Prostate gland (tissue), 2 donors: ENCODE measurements around the gene PNMT. TPM values are rescaled to one million over a fixed set of nuclear protein-coding genes. Genes with fewer than 3 reads are reported as not detected.
A peak's percentile ranks its signal among the peaks of the same experiment; 100 is the strongest.

Experiments
- DNase-seq: peaks from one replicate; pipeline ENCODE4 v3.0.0-alpha.2; 2019; ENCODE audit warnings: low spot score
- H3K27ac ChIP-seq, 2 donors: fragments of 200-600 bp; sonication (generic); 2 replicates each; pipeline ENCODE4 v1.5.1; 2017 to 2019
- H3K27me3 ChIP-seq: fragments of 200-600 bp; sonication (generic); replicated peaks from 2 replicates; pipeline ENCODE4 v1.5.1; 2019; ENCODE audit not compliant: insufficient read depth
- H3K36me3 ChIP-seq, 2 donors: fragments of 200-600 bp; sonication (generic); 1 replicate in 1 of 2; 2 replicates in 1 of 2; pipeline versions ENCODE4 v1.5.1 to v1.8.1; 2017 to 2019
- H3K4me1 ChIP-seq: fragments of 200-600 bp; sonication (generic); replicated peaks from 2 replicates; pipeline ENCODE4 v1.5.1; 2019
- H3K4me3 ChIP-seq, 2 donors: fragments of 200-600 bp; sonication (generic); 2 replicates each; pipeline ENCODE4 v1.5.1; 2017 to 2019
- H3K9me3 ChIP-seq: fragments of 200-600 bp; sonication (generic); 2 replicates; pipeline ENCODE4 v1.5.1; 2017
- POLR2A ChIP-seq: fragments of 450-650 bp; IDR thresholded peaks from one replicate; pipeline ENCODE4 v1.6.1; 2016; ENCODE audit warnings: antibody characterized with exemption, mild to moderate bottlenecking
- POLR2AphosphoS5 ChIP-seq: sonication (generic); formaldehyde crosslinking; IDR thresholded peaks from one replicate; pipeline ENCODE4 v1.6.1; 2017; ENCODE audit warnings: antibody characterized with exemption
- WGBS: methylation state at CpG from one replicate; pipeline ENCODE4 v1.1.5; 2018; 5-methylcytosine and 5-hydroxymethylcytosine counted together
- intact Hi-C: fragments of 100-400 bp; cut with DNase I; formaldehyde crosslinking; loops from one replicate; pipeline ENCODE4 v1.14.2; 2022
- total RNA-seq, 2 donors: library from RNA; depleted of rRNA; stranded (reverse); fragments of >200 nt; gene quantifications; one replicate each; pipeline ENCODE4 v1.1.0, GENCODE V29; 2016
- TF ChIP-seq, protein P1 (sequence below), 4 experiments: fragments of 200-600 bp in 2 of 4; fragments of 450-650 bp in 2 of 4; sonication (generic) in 2 of 4; IDR thresholded peaks; 1 replicate in 3 of 4; 2 replicates in 1 of 4; pipeline ENCODE4 v1.5.1; 2016 to 2019; ENCODE audit warnings: antibody characterized with exemption in 4 of 4, mild to moderate bottlenecking in 2 of 4, moderate library complexity in 2 of 4

The PNMT gene
- total RNA-seq, 2 donors from 2014 or later: 2.7 to 5.8 TPM

DNA sequence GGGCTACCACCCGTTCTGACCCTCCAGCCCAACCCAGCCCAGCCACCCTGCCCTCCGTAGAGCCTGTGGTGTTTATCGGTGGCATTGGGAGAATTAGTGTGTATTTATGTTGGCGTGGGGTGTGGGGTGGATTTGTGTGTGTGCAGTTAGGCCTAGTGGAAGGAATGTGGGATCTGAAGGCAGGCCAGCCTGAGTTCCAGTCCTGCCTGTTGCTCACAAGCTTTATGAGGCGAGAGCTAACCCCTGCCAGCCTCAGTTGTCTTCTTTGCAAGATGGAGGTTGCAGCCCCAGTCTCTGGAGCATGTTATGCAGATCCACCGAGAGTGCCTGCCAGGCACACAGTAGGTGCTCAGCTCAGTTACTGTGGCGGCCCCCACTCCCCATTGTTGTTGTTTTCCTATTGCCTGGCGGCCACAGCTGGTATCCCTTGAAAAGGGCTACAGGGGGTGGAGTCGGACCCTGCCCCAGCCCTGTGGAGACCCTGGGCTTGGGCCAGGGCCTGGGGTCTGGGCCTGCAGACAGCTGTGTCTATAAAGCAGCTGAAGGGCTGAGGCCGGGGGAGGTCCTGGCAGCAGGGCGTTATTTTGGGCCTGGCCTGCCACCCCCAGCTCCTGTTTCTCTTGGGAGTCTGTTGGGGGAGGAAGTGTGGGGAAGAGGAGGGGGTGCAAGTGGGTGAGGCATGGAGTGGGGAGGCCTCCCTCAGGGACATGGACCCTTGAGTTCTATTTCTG, 36.7 kb downstream of the PNMT start:
- Histone ChIP-seq H3K4me3 (peak overlapping the region in 1 of 2 donors; percentile 13), H3K27ac (peak overlapping the region; percentile 98), H3K36me3 (peaks cover 0 to 14% of the 10 kb centered on the region in 2 donors), H3K4me1 (peaks cover 48% of the 10 kb centered on the region), H3K9me3 (no peaks in the 10 kb centered on the region), H3K27me3 (no peaks in the 10 kb centered on the region)
- DNase-seq: peak; percentile 50
- WGBS: 30% methylated on average over 11 of the region's 11 CpGs
- TF ChIP-seq POLR2A: no peak
- TF ChIP-seq, protein P1, sequence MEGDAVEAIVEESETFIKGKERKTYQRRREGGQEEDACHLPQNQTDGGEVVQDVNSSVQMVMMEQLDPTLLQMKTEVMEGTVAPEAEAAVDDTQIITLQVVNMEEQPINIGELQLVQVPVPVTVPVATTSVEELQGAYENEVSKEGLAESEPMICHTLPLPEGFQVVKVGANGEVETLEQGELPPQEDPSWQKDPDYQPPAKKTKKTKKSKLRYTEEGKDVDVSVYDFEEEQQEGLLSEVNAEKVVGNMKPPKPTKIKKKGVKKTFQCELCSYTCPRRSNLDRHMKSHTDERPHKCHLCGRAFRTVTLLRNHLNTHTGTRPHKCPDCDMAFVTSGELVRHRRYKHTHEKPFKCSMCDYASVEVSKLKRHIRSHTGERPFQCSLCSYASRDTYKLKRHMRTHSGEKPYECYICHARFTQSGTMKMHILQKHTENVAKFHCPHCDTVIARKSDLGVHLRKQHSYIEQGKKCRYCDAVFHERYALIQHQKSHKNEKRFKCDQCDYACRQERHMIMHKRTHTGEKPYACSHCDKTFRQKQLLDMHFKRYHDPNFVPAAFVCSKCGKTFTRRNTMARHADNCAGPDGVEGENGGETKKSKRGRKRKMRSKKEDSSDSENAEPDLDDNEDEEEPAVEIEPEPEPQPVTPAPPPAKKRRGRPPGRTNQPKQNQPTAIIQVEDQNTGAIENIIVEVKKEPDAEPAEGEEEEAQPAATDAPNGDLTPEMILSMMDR (IDR thresholded peaks at IDR 0.05): peak in 2 of 4 experiments; percentile 46 to 68
- peak; percentile 42 for TF ChIP-seq POLR2AphosphoS5
- intact Hi-C loops: no loop called here

DNA sequence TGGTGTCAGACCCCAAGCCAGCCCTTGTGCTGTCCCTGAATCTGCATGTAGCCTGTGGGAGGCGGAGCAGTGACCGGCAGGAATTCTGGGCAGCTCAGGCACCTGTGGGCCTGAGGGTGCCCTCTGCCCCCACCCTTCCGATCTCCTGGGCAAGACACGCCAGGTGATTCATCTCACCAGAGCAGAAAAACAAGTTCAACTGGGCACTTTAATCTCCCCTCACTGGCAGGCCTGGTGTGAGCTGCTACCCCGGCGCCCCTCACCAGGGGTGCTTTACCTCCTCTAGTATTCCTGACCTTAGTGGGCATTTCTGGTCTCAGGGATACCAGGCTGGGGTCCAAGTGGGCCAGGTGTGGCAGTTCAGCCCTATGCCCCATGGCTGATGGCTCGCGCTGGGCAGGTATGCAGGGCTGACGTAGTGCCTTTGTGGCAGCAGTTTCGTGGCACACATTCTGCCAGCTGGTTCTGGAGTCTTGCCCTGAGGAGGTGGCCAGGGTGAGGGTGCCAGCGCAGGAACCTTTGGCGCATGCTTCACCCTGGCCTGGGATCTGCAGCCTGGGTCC, 37.6 kb downstream of the PNMT start:
- Histone ChIP-seq H3K9me3 (no peaks in the 10 kb centered on the region), H3K4me1 (peaks cover 48% of the 10 kb centered on the region), H3K27me3 (no peaks in the 10 kb centered on the region), H3K36me3 (peaks cover 2 to 20% of the 10 kb centered on the region in 2 donors), H3K27ac (peak overlapping the region; percentile 98), H3K4me3 (peak overlapping the region in 1 of 2 donors; percentile 13)
- WGBS: 26% methylated on average over 12 of the region's 12 CpGs
- intact Hi-C loops: no loop called here
- DNase-seq: peak; percentile 87
- TF ChIP-seq, protein P1 (IDR thresholded peaks at IDR 0.05): peak in 2 of 4 experiments; percentile 18 to 57
- TF ChIP-seq POLR2A (no peak), POLR2AphosphoS5 (peak; percentile 91)

DNA sequence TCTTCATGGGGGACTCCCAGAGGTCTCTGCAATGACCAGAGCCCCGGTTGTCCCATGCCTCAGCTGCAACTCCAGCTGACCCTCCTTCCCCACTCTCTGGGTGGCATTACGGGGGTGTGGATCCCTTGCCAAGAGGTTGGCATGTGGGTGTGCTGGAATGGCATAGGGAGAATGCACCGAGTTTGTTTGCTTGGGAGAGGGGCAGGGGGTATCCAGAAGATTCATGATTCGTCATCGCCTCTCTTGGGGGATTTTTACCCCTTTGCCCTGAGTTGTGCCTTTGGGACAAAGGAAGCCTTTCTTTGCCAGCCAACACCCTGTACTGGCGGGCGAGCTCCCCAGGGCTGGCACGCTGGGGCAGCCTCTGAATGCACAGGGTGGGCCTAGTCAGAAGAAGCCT, 38.1 kb downstream of the PNMT start:
- Histone ChIP-seq H3K36me3 (peaks cover 2 to 21% of the 10 kb centered on the region in 2 donors), H3K4me3 (no peak overlapping the region), H3K9me3 (no peaks in the 10 kb centered on the region), H3K4me1 (peaks cover 45% of the 10 kb centered on the region), H3K27ac (peak overlapping the region; percentile 98), H3K27me3 (no peaks in the 10 kb centered on the region)
- TF ChIP-seq, protein P1 (IDR thresholded peaks at IDR 0.05): no peak
- no peak for TF ChIP-seq POLR2A
- intact Hi-C loops: no loop called here
- no peak for DNase-seq
- 30% methylated on average over 8 of the region's 8 CpGs for WGBS

DNA sequence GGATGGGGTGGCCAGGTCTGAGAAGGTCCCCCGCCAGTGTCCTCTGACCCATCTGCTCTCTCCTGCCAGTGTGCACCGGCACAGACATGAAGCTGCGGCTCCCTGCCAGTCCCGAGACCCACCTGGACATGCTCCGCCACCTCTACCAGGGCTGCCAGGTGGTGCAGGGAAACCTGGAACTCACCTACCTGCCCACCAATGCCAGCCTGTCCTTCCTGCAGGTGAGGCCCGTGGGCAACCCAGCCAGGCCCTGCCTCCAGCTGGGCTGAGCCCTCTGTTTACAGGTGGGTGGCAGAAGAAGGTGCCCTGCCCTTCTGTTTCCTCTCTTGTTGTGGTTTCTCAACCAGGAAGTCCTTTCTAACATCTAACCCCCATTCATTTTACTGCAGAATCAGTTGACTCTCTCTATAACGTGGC, 38.7 kb downstream of the PNMT start:
- H3K4me3 ChIP-seq: no peak overlapping the region
- H3K27ac ChIP-seq: peak overlapping the region; percentile 98
- TF ChIP-seq, protein P1 (IDR thresholded peaks at IDR 0.05): no peak
- peak; percentile 27 for TF ChIP-seq POLR2AphosphoS5
- peaks cover 40% of the 10 kb centered on the region for H3K4me1 ChIP-seq
- DNase-seq: no peak
- WGBS: 14% methylated on average over 4 of the region's 7 CpGs
- H3K9me3 ChIP-seq: no peaks in the 10 kb centered on the region
- no peaks in the 10 kb centered on the region for H3K27me3 ChIP-seq
- intact Hi-C loops: no loop called here
- peaks cover 4 to 27% of the 10 kb centered on the region in 2 donors for H3K36me3 ChIP-seq
